ENCODE results near the gene WDR76. TPM values are rescaled to one million over a fixed set of nuclear protein-coding genes. Genes with fewer than 3 reads are reported as not detected.
A peak's percentile ranks its signal among the peaks of the same experiment; 100 is the strongest.
"Not testable (repeated sequence)": the region's sequence is repeated elsewhere in the genome, so short reads cannot be mapped to it uniquely, and the experiment has no call there.

The WDR76 gene
- total RNA-seq, 2 experiments from 2014 or later: 126 to 170 TPM

- ChIA-PET CTCF (ENCODE audit: unreplicated experiment) (interaction anchor here (1.0 kb wide), 1 partner anchor 16 kb away, joined by 3 read pairs; no protein-coding TSS in a partner anchor), POLR2A (interaction anchor here (0.6 to 9.7 kb wide), 17 partner anchors 8 to 465 kb away, joined by 3 to 150 read pairs (median 4); partner anchors contain the start of genes ELL3, HYPK, SERF2 and SERINC4)
- Histone ChIP-seq H3K36me3 (ENCODE audit: insufficient read depth, low read length) (peaks cover 54% of the 10 kb centered on the region), H3K27ac (ENCODE audit: low read depth, low read length, poor library complexity, severe bottlenecking) (peak within 1 kb of the TSS; percentile 86), H4K20me1 (ENCODE audit: insufficient read depth, low read length) (peaks cover 9% of the 10 kb centered on the region; the same call in 1 of the 2 replicates), H3K4me1 (ENCODE audit: insufficient read depth, low read length, poor library complexity, severe bottlenecking) (peaks cover 43% of the 10 kb centered on the region), H3K4me3 (ENCODE audit: low read depth, low read length, poor library complexity, severe bottlenecking) (peak within 1 kb of the TSS; percentile 94), H2AFZ (ENCODE audit: low read length) (peak within 1 kb of the TSS; percentile 35; the same call in 1 of the 2 replicates), H3K79me2 (ENCODE audit: insufficient read depth, low read depth, low read length) (peaks cover 95% of the 10 kb centered on the region), H3K4me2 (ENCODE audit: low read length) (peak within 1 kb of the TSS; percentile 73), H3K9me3 (ENCODE audit: low read length) (no peaks in the 10 kb centered on the region; the same call in 1 of the 2 replicates), H3K9me2 (ENCODE audit: insufficient read depth, low read length) (no peaks in the 10 kb centered on the region)
- DNase-seq (ENCODE audit: low spot score): peak; percentile 99
- intact Hi-C loops (cut with micrococcal nuclease; ENCODE audit: unreplicated experiment): loop anchor here (1.0 kb wide), 2 partner anchors 15 to 35 kb away; no protein-coding TSS in a partner anchor
- TSS peak; percentile 92 for BruUV-seq (replicated peaks)
- TF ChIP-seq, protein P1, sequence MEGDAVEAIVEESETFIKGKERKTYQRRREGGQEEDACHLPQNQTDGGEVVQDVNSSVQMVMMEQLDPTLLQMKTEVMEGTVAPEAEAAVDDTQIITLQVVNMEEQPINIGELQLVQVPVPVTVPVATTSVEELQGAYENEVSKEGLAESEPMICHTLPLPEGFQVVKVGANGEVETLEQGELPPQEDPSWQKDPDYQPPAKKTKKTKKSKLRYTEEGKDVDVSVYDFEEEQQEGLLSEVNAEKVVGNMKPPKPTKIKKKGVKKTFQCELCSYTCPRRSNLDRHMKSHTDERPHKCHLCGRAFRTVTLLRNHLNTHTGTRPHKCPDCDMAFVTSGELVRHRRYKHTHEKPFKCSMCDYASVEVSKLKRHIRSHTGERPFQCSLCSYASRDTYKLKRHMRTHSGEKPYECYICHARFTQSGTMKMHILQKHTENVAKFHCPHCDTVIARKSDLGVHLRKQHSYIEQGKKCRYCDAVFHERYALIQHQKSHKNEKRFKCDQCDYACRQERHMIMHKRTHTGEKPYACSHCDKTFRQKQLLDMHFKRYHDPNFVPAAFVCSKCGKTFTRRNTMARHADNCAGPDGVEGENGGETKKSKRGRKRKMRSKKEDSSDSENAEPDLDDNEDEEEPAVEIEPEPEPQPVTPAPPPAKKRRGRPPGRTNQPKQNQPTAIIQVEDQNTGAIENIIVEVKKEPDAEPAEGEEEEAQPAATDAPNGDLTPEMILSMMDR (conservative IDR thresholded peaks at IDR 0.05; ENCODE audit: low read length): no peak
- no peak for TF ChIP-seq EZH2phosphoT487 (IDR thresholded peaks at IDR 0.05; ENCODE audit: borderline replicate concordance, low read depth, low read length)
These were observed 2.2 kb upstream of the WDR76 start, which contains the start of gene MFAP1 for GRCh38 chr15:43824302-43825246. TSS of gene MFAP1 (minus strand) at chr15:43824690. CDS start at chr15:43824569, 121 bp downstream.

- BruUV-seq (replicated peaks); intact Hi-C loops (cut with micrococcal nuclease; ENCODE audit: unreplicated experiment); H3K9me3 ChIP-seq (ENCODE audit: low read length); H2AFZ ChIP-seq (ENCODE audit: low read length); CTCF ChIA-PET (ENCODE audit: unreplicated experiment); H3K9me2 ChIP-seq (ENCODE audit: insufficient read depth, low read length); DNase-seq (ENCODE audit: low spot score); H4K20me1 ChIP-seq (ENCODE audit: insufficient read depth, low read length): not testable (repeated sequence)
- H3K4me3 ChIP-seq (ENCODE audit: low read depth, low read length, poor library complexity, severe bottlenecking): peak overlapping the region; percentile 94
- peak overlapping the region; percentile 86 for H3K27ac ChIP-seq (ENCODE audit: low read depth, low read length, poor library complexity, severe bottlenecking)
- H3K36me3 ChIP-seq (ENCODE audit: insufficient read depth, low read length): peaks cover 54% of the 10 kb centered on the region
- peak overlapping the region; percentile 64 for H3K4me2 ChIP-seq (ENCODE audit: low read length)
- peaks cover 50% of the 10 kb centered on the region for H3K4me1 ChIP-seq (ENCODE audit: insufficient read depth, low read length, poor library complexity, severe bottlenecking)
- peaks cover 95% of the 10 kb centered on the region for H3K79me2 ChIP-seq (ENCODE audit: insufficient read depth, low read depth, low read length)
- POLR2A ChIA-PET: interaction anchor here (0.8 to 9.7 kb wide), 9 partner anchors 12 to 465 kb away, joined by 3 to 150 read pairs (median 5); partner anchors contain the start of genes ELL3 and SERF2
These were observed 1.5 kb upstream of the WDR76 start for GRCh38 chr15:43825305-43825704.

GRCh38 chr15:43826029-43826507 is 734 bp upstream of the WDR76 start:
- H3K36me3 ChIP-seq (ENCODE audit: insufficient read depth, low read length): peaks cover 54% of the 10 kb centered on the region
- no peak overlapping the region for H2AFZ ChIP-seq (ENCODE audit: low read length)
- H3K4me1 ChIP-seq (ENCODE audit: insufficient read depth, low read length, poor library complexity, severe bottlenecking): peaks cover 54% of the 10 kb centered on the region
- H3K79me2 ChIP-seq (ENCODE audit: insufficient read depth, low read depth, low read length): peaks cover 95% of the 10 kb centered on the region
- H3K9me2 ChIP-seq (ENCODE audit: insufficient read depth, low read length): no peaks in the 10 kb centered on the region
- intact Hi-C loops (cut with micrococcal nuclease; ENCODE audit: unreplicated experiment): no loop called here
- POLR2A ChIA-PET: interaction anchor here (1.1 to 9.7 kb wide), 3 partner anchors 15 to 36 kb away, joined by 3 to 150 read pairs (median 47); partner anchors contain the start of gene SERF2
- no TSS peak for BruUV-seq (replicated peaks)
- CTCF ChIA-PET (ENCODE audit: unreplicated experiment): no interaction called here
- peak overlapping the region; percentile 64; the same call in 1 of the 2 replicates for H3K4me2 ChIP-seq (ENCODE audit: low read length)
- DNase-seq (ENCODE audit: low spot score): no peak
- no peaks in the 10 kb centered on the region; the same call in 1 of the 2 replicates for H3K9me3 ChIP-seq (ENCODE audit: low read length)
- peak overlapping the region; percentile 86 for H3K27ac ChIP-seq (ENCODE audit: low read depth, low read length, poor library complexity, severe bottlenecking)
- peaks cover 9% of the 10 kb centered on the region for H4K20me1 ChIP-seq (ENCODE audit: insufficient read depth, low read length)
- H3K4me3 ChIP-seq (ENCODE audit: low read depth, low read length, poor library complexity, severe bottlenecking): peak overlapping the region; percentile 95
- TF ChIP-seq, protein P1 (conservative IDR thresholded peaks at IDR 0.05; ENCODE audit: low read length): no peak
- no peak for TF ChIP-seq EZH2phosphoT487 (IDR thresholded peaks at IDR 0.05; ENCODE audit: borderline replicate concordance, low read depth, low read length)

All from OCI-LY7 (cell line).